Activated naive CD8-positive, alpha-beta T cell treated with anti-CD3 and anti-CD28 coated beads, Interleukin-2, amount 50 U/mL, for 24 hours (primary cell): ENCODE measurements around the gene FLT3.

Source experiments
- ATAC-seq: fragments of 150-1000 bp; cut with Tn5 transposase; one replicate; pipeline ENCODE4 v1.10.0; 2021
- DNase-seq: peaks from one replicate; pipeline ENCODE4 v3.0.0; 2021
- H3K27ac Mint-ChIP-seq: one replicate; pipeline ENCODE4 v1.8.0; 2021; ENCODE audit warnings: mild to moderate bottlenecking, mixed read lengths
- H3K27me3 Mint-ChIP-seq: one replicate; pipeline ENCODE4 v1.8.0; 2021; ENCODE audit warnings: mixed read lengths
- H3K36me3 Mint-ChIP-seq: one replicate; pipeline ENCODE4 v1.8.0; 2021; ENCODE audit warnings: low read depth, mixed read lengths
- H3K4me1 Mint-ChIP-seq: one replicate; pipeline ENCODE4 v1.8.0; 2021; ENCODE audit warnings: mixed read lengths
- H3K4me3 Mint-ChIP-seq: one replicate; pipeline ENCODE4 v1.8.0; 2021; ENCODE audit warnings: mild to moderate bottlenecking, moderate library complexity, mixed read lengths
- H3K9me3 Mint-ChIP-seq: one replicate; pipeline ENCODE4 v1.8.0; 2021; ENCODE audit warnings: mixed read lengths

Gene FLT3

GRCh38 chr13:27981006-27981708 lies 119.2 kb downstream of the FLT3 start:
- Mint-ChIP-seq H3K9me3 (no peaks in the 10 kb centered on the region), H3K27ac (no peak overlapping the region), H3K4me1 (peaks cover 20% of the 10 kb centered on the region), H3K4me3 (no peak overlapping the region), H3K27me3 (peaks cover 67% of the 10 kb centered on the region), H3K36me3 (no peaks in the 10 kb centered on the region)
- ATAC-seq: no peak
- DNase-seq: no peak

- ATAC-seq (no peak), DNase-seq (no peak)
- Mint-ChIP-seq H3K36me3 (no peaks in the 10 kb centered on the region), H3K27me3 (peaks cover 73% of the 10 kb centered on the region), H3K4me3 (no peak overlapping the region), H3K27ac (no peak overlapping the region), H3K9me3 (no peaks in the 10 kb centered on the region), H3K4me1 (peaks cover 23% of the 10 kb centered on the region)
Observed at GRCh38 chr13:27980280-27980998, 119.9 kb downstream of the FLT3 start.

- Mint-ChIP-seq H3K27ac (no peak overlapping the region), H3K9me3 (no peaks in the 10 kb centered on the region), H3K27me3 (peaks cover 80% of the 10 kb centered on the region), H3K4me1 (peaks cover 26% of the 10 kb centered on the region), H3K36me3 (no peaks in the 10 kb centered on the region), H3K4me3 (no peak overlapping the region)
- DNase-seq (no peak), ATAC-seq (no peak)
Observed at GRCh38 chr13:27979765-27980279, 120.6 kb downstream of the FLT3 start.

GRCh38 chr13:27979001-27979643 lies 121.3 kb downstream of the FLT3 start:
- DNase-seq: no peak
- Mint-ChIP-seq H3K4me3 (no peak overlapping the region), H3K27ac (no peak overlapping the region), H3K36me3 (no peaks in the 10 kb centered on the region), H3K9me3 (no peaks in the 10 kb centered on the region), H3K4me1 (peaks cover 26% of the 10 kb centered on the region), H3K27me3 (peaks cover 84% of the 10 kb centered on the region)
- ATAC-seq: no peak

GRCh38 chr13:27978301-27978968 lies 121.9 kb downstream of the FLT3 start:
- Mint-ChIP-seq H3K27me3 (peaks cover 84% of the 10 kb centered on the region), H3K36me3 (no peaks in the 10 kb centered on the region), H3K27ac (no peak overlapping the region), H3K9me3 (no peaks in the 10 kb centered on the region), H3K4me1 (peaks cover 26% of the 10 kb centered on the region), H3K4me3 (no peak overlapping the region)
- DNase-seq (no peak), ATAC-seq (no peak)

- H3K27me3 Mint-ChIP-seq: peaks cover 85% of the 10 kb centered on the region
- H3K27ac Mint-ChIP-seq: no peak overlapping the region
- no peaks in the 10 kb centered on the region for H3K36me3 Mint-ChIP-seq
- H3K9me3 Mint-ChIP-seq: no peaks in the 10 kb centered on the region
- peaks cover 26% of the 10 kb centered on the region for H3K4me1 Mint-ChIP-seq
- DNase-seq (no peak), ATAC-seq (no peak)
- H3K4me3 Mint-ChIP-seq: peak overlapping the region; percentile 55
Observed at GRCh38 chr13:27977476-27978300, 122.7 kb downstream of the FLT3 start.

- Mint-ChIP-seq H3K36me3 (no peaks in the 10 kb centered on the region), H3K9me3 (no peaks in the 10 kb centered on the region), H3K27me3 (peaks cover 82% of the 10 kb centered on the region), H3K27ac (no peak overlapping the region), H3K4me1 (peaks cover 26% of the 10 kb centered on the region), H3K4me3 (no peak overlapping the region)
- DNase-seq: no peak
- ATAC-seq: no peak
Observed at GRCh38 chr13:27976362-27977091, 123.8 kb downstream of the FLT3 start.

- Mint-ChIP-seq H3K4me1 (peaks cover 25% of the 10 kb centered on the region), H3K27me3 (peaks cover 82% of the 10 kb centered on the region), H3K4me3 (no peak overlapping the region)
Observed at GRCh38 chr13:27975564-27976361, 124.6 kb downstream of the FLT3 start.

GRCh38 chr13:27973961-27974662 lies 126.3 kb downstream of the FLT3 start:
- no peak for ATAC-seq
- Mint-ChIP-seq H3K4me1 (peaks cover 21% of the 10 kb centered on the region), H3K27ac (no peak overlapping the region), H3K4me3 (no peak overlapping the region), H3K9me3 (no peaks in the 10 kb centered on the region), H3K27me3 (peaks cover 83% of the 10 kb centered on the region), H3K36me3 (no peaks in the 10 kb centered on the region)
- no peak for DNase-seq

More at GRCh38 chr13:27975564-27976361, 124.6 kb downstream of the FLT3 start:
- DNase-seq: no peak
- Mint-ChIP-seq H3K9me3 (no peaks in the 10 kb centered on the region), H3K27ac (no peak overlapping the region), H3K36me3 (no peaks in the 10 kb centered on the region)
- no peak for ATAC-seq

GRCh38 chr13:27973291-27973690 lies 127.1 kb downstream of the FLT3 start:
- Mint-ChIP-seq H3K27me3 (peaks cover 76% of the 10 kb centered on the region), H3K27ac (no peak overlapping the region), H3K9me3 (no peaks in the 10 kb centered on the region), H3K4me3 (no peak overlapping the region), H3K36me3 (no peaks in the 10 kb centered on the region), H3K4me1 (peaks cover 15% of the 10 kb centered on the region)
- DNase-seq (no peak), ATAC-seq (no peak)

- ATAC-seq (no peak), DNase-seq (no peak)
- peaks cover 79% of the 10 kb centered on the region for H3K27me3 Mint-ChIP-seq
- no peaks in the 10 kb centered on the region for H3K9me3 Mint-ChIP-seq
- no peak overlapping the region for H3K4me3 Mint-ChIP-seq
- no peaks in the 10 kb centered on the region for H3K36me3 Mint-ChIP-seq
- peaks cover 17% of the 10 kb centered on the region for H3K4me1 Mint-ChIP-seq
- no peak overlapping the region for H3K27ac Mint-ChIP-seq
Observed at GRCh38 chr13:27972478-27972820, 127.9 kb downstream of the FLT3 start.

GRCh38 chr13:27971776-27972477 lies 128.4 kb downstream of the FLT3 start:
- Mint-ChIP-seq H3K9me3 (no peaks in the 10 kb centered on the region), H3K36me3 (no peaks in the 10 kb centered on the region), H3K4me1 (peaks cover 22% of the 10 kb centered on the region), H3K4me3 (no peak overlapping the region), H3K27me3 (peaks cover 80% of the 10 kb centered on the region), H3K27ac (no peak overlapping the region)
- ATAC-seq (no peak), DNase-seq (no peak)
